IMR-90 (cell line): Measurements from ENCODE around the gene CPT1A. TPM values are rescaled to one million over a fixed set of nuclear protein-coding genes. Genes with fewer than 3 reads are reported as not detected.

ENCODE experiments used
- ATAC-seq: fragments of 200-7000 bp; cut with Tn5 transposase; 2 replicates; pipeline ENCODE4 v1.9.1; 2020; ENCODE audit warnings: low read depth, mild to moderate bottlenecking, moderate library complexity
- BruUV-seq: library from RNA; stranded (reverse); fragments of 400-500 nt; replicated peaks from 2 replicates; lab custom pipeline; 2021; lab: Mats Ljungman, UMichigan
- CTCF ChIA-PET: fragments of 300-600 bp; formaldehyde crosslinking; extraction: SDS; loops from one replicate; lab custom pipeline; 2021; ENCODE audit warnings: antibody characterized with exemption; lab: Yijun Ruan, JAX
- POLR2A ChIA-PET: fragments of 300-600 bp; sonication (Branson Sonifier 250); formaldehyde crosslinking; loops from one replicate; lab custom pipeline; 2022; ENCODE audit warnings: antibody characterized with exemption; ENCODE audit not compliant: unreplicated experiment; lab: Charles Lee
- DNase-seq: peaks from one replicate; pipeline ENCODE4 v3.0.0; 2013
- H2AFZ ChIP-seq: replicated peaks from 2 replicates; pipeline ENCODE3; 2013; ENCODE audit warnings: low read length, mild to moderate bottlenecking; ENCODE audit not compliant: poor library complexity
- H2AK5ac ChIP-seq: 2 replicates; pipeline ENCODE4 v1.6.1; 2013; ENCODE audit warnings: low read depth, low read length, inconsistent platforms
- H2AK9ac ChIP-seq: replicated peaks from 2 replicates; pipeline ENCODE3; 2013; ENCODE audit warnings: mild to moderate bottlenecking, low read depth, low read length, moderate library complexity; ENCODE audit not compliant: poor library complexity
- H2BK120ac ChIP-seq: 2 replicates; pipeline ENCODE4 v1.6.1; 2013; ENCODE audit warnings: low read depth, low read length, inconsistent platforms
- H2BK15ac ChIP-seq: 3 replicates; pipeline ENCODE4 v1.6.1; 2013; ENCODE audit warnings: low read depth, low read length, inconsistent platforms
- H2BK20ac ChIP-seq: 2 replicates; pipeline ENCODE4 v1.6.1; 2013; ENCODE audit warnings: low read depth, mild to moderate bottlenecking, inconsistent platforms, low read length, moderate library complexity
- H2BK5ac ChIP-seq: 2 replicates; pipeline ENCODE4 v1.6.1; 2013; ENCODE audit warnings: mild to moderate bottlenecking, low read depth, low read length, inconsistent platforms; ENCODE audit not compliant: poor library complexity, severe bottlenecking
- H3K14ac ChIP-seq: replicated peaks from 2 replicates; pipeline ENCODE4 v1.6.1; 2013; ENCODE audit warnings: low read depth, low read length, inconsistent platforms
- H3K18ac ChIP-seq: 2 replicates; pipeline ENCODE4 v1.6.1; 2013; ENCODE audit warnings: low read depth, low read length, control low read depth
- H3K23ac ChIP-seq: 2 replicates; pipeline ENCODE4 v1.6.1; 2013; ENCODE audit warnings: low read depth, low read length, inconsistent platforms
- H3K27ac ChIP-seq: 2 replicates; pipeline ENCODE4 v1.5.1; 2013; ENCODE audit warnings: mild to moderate bottlenecking, control low read depth, low read length; ENCODE audit not compliant: insufficient read depth
- H3K27me3 ChIP-seq: 2 replicates; pipeline ENCODE4 v1.6.1; 2013; ENCODE audit warnings: low read length; ENCODE audit not compliant: control insufficient read depth, insufficient read depth
- H3K36me3 ChIP-seq: 2 replicates; pipeline ENCODE4 v1.6.1; 2013; ENCODE audit warnings: low read length, mixed read lengths; ENCODE audit not compliant: control insufficient read depth, insufficient read depth
- H3K4ac ChIP-seq: 2 replicates; pipeline ENCODE4 v1.6.1; 2013; ENCODE audit warnings: low read depth, low read length, inconsistent platforms
- H3K4me1 ChIP-seq: 2 replicates; pipeline ENCODE4 v1.6.1; 2013; ENCODE audit warnings: low read length, mixed read lengths; ENCODE audit not compliant: control insufficient read depth, insufficient read depth
- H3K4me2 ChIP-seq: 2 replicates; pipeline ENCODE4 v1.6.1; 2013; ENCODE audit warnings: low read depth, mild to moderate bottlenecking, control low read depth, low read length, moderate library complexity
- H3K4me3 ChIP-seq: 2 replicates; pipeline ENCODE4 v1.5.1; 2013; ENCODE audit warnings: low read depth, mild to moderate bottlenecking, control low read depth, low read length, moderate library complexity; ENCODE audit not compliant: insufficient read depth
- H3K56ac ChIP-seq: 2 replicates; pipeline ENCODE4 v1.6.1; 2013; ENCODE audit warnings: low read length, inconsistent platforms; ENCODE audit not compliant: insufficient read depth; ENCODE audit errors: extremely low read depth
- H3K79me1 ChIP-seq, 2 experiments: 2 replicates each; pipeline ENCODE4 v1.6.1; 2013; ENCODE audit warnings: low read length in 2 of 2, inconsistent platforms in 1 of 2, low read depth in 1 of 2
- H3K9ac ChIP-seq: 2 replicates; pipeline ENCODE4 v1.6.1; 2013; ENCODE audit warnings: low read depth, low read length, control low read depth
- H3K9me1 ChIP-seq: 2 replicates; pipeline ENCODE4 v1.6.1; 2013; ENCODE audit warnings: low read length, inconsistent platforms; ENCODE audit not compliant: insufficient read depth
- H3K9me3 ChIP-seq: 2 replicates; pipeline ENCODE4 v1.6.1; 2013; ENCODE audit warnings: low read length; ENCODE audit not compliant: control insufficient read depth, insufficient read depth
- H4K20me1 ChIP-seq: 2 replicates; pipeline ENCODE4 v1.6.1; 2013; ENCODE audit warnings: low read length, inconsistent platforms; ENCODE audit not compliant: insufficient read depth
- H4K5ac ChIP-seq: 2 replicates; pipeline ENCODE4 v1.6.1; 2013; ENCODE audit warnings: mild to moderate bottlenecking, low read depth, low read length, control low read depth
- H4K8ac ChIP-seq, 2 experiments: 2 replicates each; pipeline ENCODE4 v1.6.1; 2013; ENCODE audit warnings: low read depth in 2 of 2, low read length in 2 of 2, control low read depth in 1 of 2, inconsistent platforms in 1 of 2
- H4K91ac ChIP-seq: 2 replicates; pipeline ENCODE4 v1.6.1; 2013; ENCODE audit warnings: low read depth, low read length, inconsistent platforms; ENCODE audit not compliant: insufficient read depth
- BHLHE40 ChIP-seq: fragments of 150-350 bp; IDR thresholded peaks from 2 replicates; pipeline ENCODE4 v1.6.1; 2016; ENCODE audit warnings: mild to moderate bottlenecking, low read depth, low read length
- CEBPB ChIP-seq: IDR thresholded peaks from 2 replicates; pipeline ENCODE4 v1.6.1; 2012; ENCODE audit warnings: low read depth, low read length, improper control_type of control experiment
- CHD1 ChIP-seq: IDR thresholded peaks from 2 replicates; pipeline ENCODE4 v1.6.1; 2012; ENCODE audit warnings: low read depth, low read length, improper control_type of control experiment
- CTCF ChIP-seq: conservative IDR thresholded peaks from 2 replicates; pipeline ENCODE4 v1.5.1; 2012; ENCODE audit warnings: mild to moderate bottlenecking, low read depth, low read length, improper control_type of control experiment
- ELK1 ChIP-seq: fragments of 150-350 bp; IDR thresholded peaks from 2 replicates; pipeline ENCODE4 v1.6.1; 2016; ENCODE audit warnings: low read depth, mild to moderate bottlenecking, low read length, moderate library complexity, borderline replicate concordance
- FOS ChIP-seq: fragments of 150-350 bp; IDR thresholded peaks from 2 replicates; pipeline ENCODE4 v1.6.1; 2016; ENCODE audit warnings: low read depth, low read length
- MAZ ChIP-seq: IDR thresholded peaks from 2 replicates; pipeline ENCODE4 v1.6.1; 2012; ENCODE audit warnings: low read depth, mild to moderate bottlenecking, low read length, improper control_type of control experiment, moderate library complexity, borderline replicate concordance
- MXI1 ChIP-seq: IDR thresholded peaks from 2 replicates; pipeline ENCODE4 v1.6.1; 2012; ENCODE audit warnings: low read depth, mild to moderate bottlenecking, low read length, moderate library complexity, borderline replicate concordance
- NFE2L2 ChIP-seq: fragments of 150-350 bp; IDR thresholded peaks from 2 replicates; pipeline ENCODE4 v1.6.1; 2016; ENCODE audit warnings: low read depth, mild to moderate bottlenecking, low read length
- POLR2A ChIP-seq: IDR thresholded peaks from 2 replicates; pipeline ENCODE4 v1.6.1; 2012; ENCODE audit warnings: mild to moderate bottlenecking, low read depth, low read length
- RAD21 ChIP-seq: IDR thresholded peaks from 2 replicates; pipeline ENCODE4 v1.6.1; 2012; ENCODE audit warnings: low read length, improper control_type of control experiment
- RFX5 ChIP-seq: IDR thresholded peaks from 2 replicates; pipeline ENCODE4 v1.8.0; 2012; ENCODE audit warnings: low read depth, mild to moderate bottlenecking, low read length, moderate library complexity
- SMC3 ChIP-seq: fragments of 150-350 bp; IDR thresholded peaks from 2 replicates; pipeline ENCODE4 v1.6.1; 2016; ENCODE audit warnings: low read depth, mild to moderate bottlenecking, antibody characterized with exemption, low read length, moderate library complexity
- USF2 ChIP-seq: fragments of 150-350 bp; IDR thresholded peaks from 2 replicates; pipeline ENCODE4 v1.6.1; 2017; ENCODE audit warnings: mild to moderate bottlenecking, antibody characterized with exemption, low read length, low read depth
- WGBS, 2 experiments: methylation state at CpG; one replicate each; pipeline versions ENCODE4 v1.1.5 to v1.1.7; 2013; ENCODE audit warnings: missing lambda C conversion rate in 2 of 2; ENCODE audit not compliant: insufficient read length in 1 of 2; ENCODE audit errors: extremely low coverage in 2 of 2; 5-methylcytosine and 5-hydroxymethylcytosine counted together
- dilution Hi-C: fragments of 300-500 bp; cut with HindIII; formaldehyde crosslinking; loops from one replicate; pipeline ENCODE4 v1.14.3; 2018; ENCODE audit warnings: low sequenced_read_pairs; ENCODE audit not compliant: unreplicated experiment
- in situ Hi-C: fragments of 300-500 bp; cut with MboI; formaldehyde crosslinking; loops from 3 replicates; pipeline ENCODE4 v1.14.3; 2019; ENCODE audit warnings: low sequenced_read_pairs, inconsistent platforms, mixed read lengths
- intact Hi-C: fragments of 100-400 bp; cut with micrococcal nuclease; formaldehyde crosslinking; loops from 2 replicates; pipeline ENCODE4 v1.10.0; 2022
- polyA plus RNA-seq, 3 experiments: library from polyadenylated mRNA; depleted of rRNA; stranded (reverse); fragments of >200 nt; gene quantifications; 2 replicates each; pipeline ENCODE4 v1.2.3, GENCODE V29; 2012; ENCODE audit warnings: low replicate concordance in 1 of 3
- total RNA-seq: library from RNA; depleted of rRNA; stranded (reverse); fragments of >200 nt; gene quantifications from 2 replicates; pipeline ENCODE4 v1.2.3, GENCODE V29; 2012

Gene CPT1A
- total and polyA plus RNA-seq, 2 of the 4 experiments (the other 2 are of a cell fraction), result 15.4 to 21.3 TPM

GRCh38 chr11:68766786-68767185 is 74.9 kb downstream of the CPT1A start:
- DNase-seq, result no peak
- intact Hi-C loops, result no loop called here
- no peak overlapping the region for H4K8ac ChIP-seq
- no peak for ATAC-seq
- H3K27ac ChIP-seq, result no peak overlapping the region
- no peak overlapping the region for H2BK120ac ChIP-seq
- no peak overlapping the region for H4K91ac ChIP-seq
- CTCF ChIA-PET, result interaction anchor here (0.6 kb wide), 1 partner anchor 144 kb away, joined by 7 read pairs; no protein-coding TSS in a partner anchor
- H3K36me3 ChIP-seq, result peaks cover 40% of the 10 kb centered on the region
- H3K4me3 ChIP-seq, result no peak overlapping the region
- no peak overlapping the region for H2AK9ac ChIP-seq
- dilution Hi-C loops, result no loop called here
- no peaks in the 10 kb centered on the region for H3K9me3 ChIP-seq
- H3K9me1 ChIP-seq, result no peaks in the 10 kb centered on the region
- no peak overlapping the region for H3K56ac ChIP-seq
- POLR2A ChIA-PET, result no interaction called here
- WGBS, 2 experiments, result 97% methylated on average over 4 of the region's 8 CpGs; no CpG with 5 or more reads in 1 of the 2 experiments
- H2AK5ac ChIP-seq, result no peak overlapping the region
- no peak overlapping the region for H3K14ac ChIP-seq
- H3K4ac ChIP-seq, result no peak overlapping the region
- H2BK5ac ChIP-seq, result no peak overlapping the region
- H4K5ac ChIP-seq, result no peak overlapping the region
- H3K23ac ChIP-seq, result no peak overlapping the region
- no peak overlapping the region for H3K4me2 ChIP-seq
- no peak overlapping the region for H2BK20ac ChIP-seq
- H3K79me1 ChIP-seq, result no peaks in the 10 kb centered on the region
- H3K27me3 ChIP-seq, result no peaks in the 10 kb centered on the region
- H3K9ac ChIP-seq, result no peak overlapping the region
- TF ChIP-seq MXI1, result no peak
- TF ChIP-seq CTCF, result no peak
- TF ChIP-seq POLR2A, result no peak
- TF ChIP-seq ELK1, result no peak
- no peak for TF ChIP-seq CEBPB
- no peak for TF ChIP-seq NFE2L2
- TF ChIP-seq USF2, result no peak
- no peak for TF ChIP-seq FOS
- no peak for TF ChIP-seq SMC3
- TF ChIP-seq MAZ, result no peak
- TF ChIP-seq RFX5, result no peak
- no peak for TF ChIP-seq CHD1
- TF ChIP-seq RAD21, result no peak
- no peak for TF ChIP-seq BHLHE40
- BruUV-seq, result no TSS peak
- no peak overlapping the region for H2AFZ ChIP-seq
- no peak overlapping the region for H2BK15ac ChIP-seq
- H4K20me1 ChIP-seq, result no peaks in the 10 kb centered on the region
- in situ Hi-C loops, result no loop called here
- H3K4me1 ChIP-seq, result no peaks in the 10 kb centered on the region
- no peak overlapping the region for H3K18ac ChIP-seq
